HepG2 (cell line): Measurements from ENCODE around the gene QSER1. TPM values are rescaled to one million over a fixed set of nuclear protein-coding genes. Genes with fewer than 3 reads are reported as not detected.
A peak's percentile ranks its signal among the peaks of the same experiment; 100 is the strongest.

Source experiments
- BRF2 ChIP-seq: sonication (generic); formaldehyde crosslinking; IDR thresholded peaks from 2 replicates; pipeline ENCODE4 v1.8.1; 2022; ENCODE audit warnings: mild to moderate bottlenecking, missing genetic modification reagents
- CTCF ChIP-seq: sonication (generic); formaldehyde crosslinking; IDR thresholded peaks from 2 replicates; pipeline ENCODE4 v1.5.0; 2020; ENCODE audit warnings: mild to moderate bottlenecking, missing genetic modification reagents, moderate library complexity
- HOXA3 ChIP-seq: sonication (generic); formaldehyde crosslinking; IDR thresholded peaks from 2 replicates; pipeline ENCODE4 v1.5.0; 2020; ENCODE audit warnings: missing genetic modification reagents
- HOXD1 ChIP-seq: sonication (generic); formaldehyde crosslinking; IDR thresholded peaks from 2 replicates; pipeline ENCODE4 v1.5.0; 2020; ENCODE audit warnings: missing genetic modification reagents
- KMT2B ChIP-seq: IDR thresholded peaks from 2 replicates; pipeline ENCODE4 v1.6.1; 2016; ENCODE audit warnings: missing genetic modification reagents, missing compliant biosample characterization
- MTA1 ChIP-seq: sonication (generic); formaldehyde crosslinking; IDR thresholded peaks from 2 replicates; pipeline ENCODE4 v1.4.0; 2020; ENCODE audit warnings: missing genetic modification reagents, mild to moderate bottlenecking, borderline replicate concordance
- MXD1 ChIP-seq: sonication (generic); formaldehyde crosslinking; IDR thresholded peaks from 2 replicates; pipeline ENCODE4 v1.4.0; 2020; ENCODE audit warnings: mild to moderate bottlenecking, missing genetic modification reagents
- NCOA2 ChIP-seq: sonication (generic); formaldehyde crosslinking; IDR thresholded peaks from 2 replicates; pipeline ENCODE4 v1.8.0; 2022; ENCODE audit warnings: inconsistent platforms
- NFATC3 ChIP-seq: sonication (generic); formaldehyde crosslinking; IDR thresholded peaks from 2 replicates; pipeline ENCODE4 v1.5.1; 2020; ENCODE audit warnings: mild to moderate bottlenecking, missing genetic modification reagents
- NR1H2 ChIP-seq: sonication (generic); formaldehyde crosslinking; IDR thresholded peaks from 2 replicates; pipeline ENCODE4 v1.8.1; 2022; ENCODE audit warnings: low read depth, missing genetic modification reagents, borderline replicate concordance
- SAP130 ChIP-seq: IDR thresholded peaks from 2 replicates; pipeline ENCODE4 v1.6.1; 2016; ENCODE audit warnings: low read depth
- SOX6 ChIP-seq, 2 experiments: fragments of 450-650 bp in 1 of 2; sonication (generic) in 1 of 2; formaldehyde crosslinking in 1 of 2; IDR thresholded peaks; 2 replicates each; pipeline versions ENCODE4 v1.4.0 to v1.6.1; 2017 to 2020; ENCODE audit warnings: antibody characterized with exemption in 1 of 2, mild to moderate bottlenecking in 1 of 2, missing genetic modification reagents in 1 of 2
- TARDBP ChIP-seq: sonication (generic); formaldehyde crosslinking; IDR thresholded peaks from 2 replicates; pipeline ENCODE4 v1.8.0; 2022; ENCODE audit warnings: mild to moderate bottlenecking, missing genetic modification reagents
- ZFAT ChIP-seq: sonication (generic); formaldehyde crosslinking; conservative IDR thresholded peaks from 2 replicates; pipeline ENCODE4 v1.8.1; 2023; ENCODE audit warnings: missing genetic modification reagents, inconsistent platforms
- ZFP36 ChIP-seq: fragments of 150-350 bp; IDR thresholded peaks from 2 replicates; pipeline ENCODE4 v1.6.1; 2018; ENCODE audit warnings: borderline replicate concordance, low read length, low read depth; ENCODE audit not compliant: partially characterized antibody
- ZNF263 ChIP-seq: sonication (generic); formaldehyde crosslinking; IDR thresholded peaks from 2 replicates; pipeline ENCODE4 v1.4.0; 2020; ENCODE audit warnings: missing genetic modification reagents
- ZNF317 ChIP-seq: sonication (generic); formaldehyde crosslinking; IDR thresholded peaks from 2 replicates; pipeline ENCODE4 v1.5.0; 2020; ENCODE audit warnings: mild to moderate bottlenecking, missing genetic modification reagents
- ZNF580 ChIP-seq: IDR thresholded peaks from 2 replicates; pipeline ENCODE4 v1.6.1; 2016; ENCODE audit warnings: low read depth, borderline replicate concordance
- ZNF703 ChIP-seq: sonication (generic); formaldehyde crosslinking; IDR thresholded peaks from 2 replicates; pipeline ENCODE4 v1.5.1; 2020; ENCODE audit warnings: missing genetic modification reagents, mild to moderate bottlenecking, moderate library complexity, borderline replicate concordance
- ZNF710 ChIP-seq: sonication (generic); formaldehyde crosslinking; IDR thresholded peaks from 2 replicates; pipeline ENCODE4 v1.5.0; 2020; ENCODE audit warnings: mild to moderate bottlenecking, missing genetic modification reagents, borderline replicate concordance
- ZNF878 ChIP-seq: sonication (generic); formaldehyde crosslinking; IDR thresholded peaks from 2 replicates; pipeline ENCODE4 v1.8.1; 2023; ENCODE audit warnings: mild to moderate bottlenecking, missing genetic modification reagents, moderate library complexity
- polyA plus RNA-seq, 8 experiments: library from polyadenylated mRNA; depleted of rRNA in 3 of 8; stranded (reverse) in 7 of 8; unstranded in 1 of 8; fragments of >200 nt; fragmentation: Illumina TruSeq in 4 of 8; extraction: Trizol in 4 of 8; gene quantifications; 2 replicates each; pipeline versions ENCODE4 v1.2.1 to v1.2.3, GENCODE V29; 2011 to 2016; ENCODE audit warnings: low read depth in 4 of 8, missing spikeins in 1 of 8, mixed read lengths in 1 of 8; ENCODE audit not compliant: insufficient read depth in 1 of 8
- total RNA-seq, 5 experiments: library from RNA; depleted of rRNA; stranded (reverse); fragments of >200 nt; fragmentation: Illumina TruSeq; extraction: Trizol; gene quantifications; 2 replicates each; pipeline ENCODE4 v1.2.3, GENCODE V29; 2016; ENCODE audit warnings: low read depth in 1 of 5
- TF ChIP-seq, protein P1 (sequence below): IDR thresholded peaks from 2 replicates; pipeline ENCODE4 v1.6.1; 2012; ENCODE audit warnings: inconsistent platforms

Gene QSER1
- total and polyA plus RNA-seq, 2 of the 13 experiments (the other 11 are each of a cell fraction or from before 2014, with no cell fraction given): 8.9 to 17.3 TPM

- TF ChIP-seq BRF2 (CRISPR knock-in tag) (0 out of 2 replicates have a peak, but pooled peaks have one; percentile 33), ZFAT (CRISPR knock-in tag) (no peak; the same call in 1 of the 2 replicates), HOXA3 (CRISPR knock-in tag) (peak; percentile 41; the same call in 1 of the 2 replicates), NCOA2 (CRISPR knock-in tag) (no peak), ZNF878 (CRISPR knock-in tag) (0 out of 2 replicates have a peak, but pooled peaks have one; percentile 30), MXD1 (CRISPR knock-in tag) (peak; percentile 68; the same call in 1 of the 2 replicates), ZNF317 (CRISPR knock-in tag) (peak; percentile 19; the same call in 1 of the 2 replicates), KMT2B (CRISPR knock-in tag) (peak; percentile 47; the same call in 1 of the 2 replicates), ZNF263 (CRISPR knock-in tag) (0 out of 2 replicates have a peak, but pooled peaks have one; percentile 50), ZNF703 (0 out of 2 replicates have a peak, but pooled peaks have one; percentile 40), ZNF710 (peak; percentile 44; the same call in 1 of the 2 replicates), NFATC3 (CRISPR knock-in tag) (no peak), TARDBP (CRISPR knock-in tag) (0 out of 2 replicates have a peak, but pooled peaks have one; percentile 20), CTCF (CRISPR knock-in tag) (peak; percentile 72), SAP130 (CRISPR knock-in tag) (peak; percentile 47; the same call in 1 of the 2 replicates), MTA1 (CRISPR knock-in tag) (peak; percentile 18; the same call in 1 of the 2 replicates), ZNF580 (CRISPR knock-in tag) (peak; percentile 29; the same call in 1 of the 2 replicates), NR1H2 (CRISPR knock-in tag) (peak; percentile 39; the same call in 1 of the 2 replicates), SOX6 (IDR thresholded peaks at IDR 0.05) (no peak), SOX6 (CRISPR knock-in tag; IDR thresholded peaks at IDR 0.05) (0 out of 2 replicates have a peak, but pooled peaks have one; percentile 17), ZFP36 (no peak), HOXD1 (CRISPR knock-in tag) (0 out of 2 replicates have a peak, but pooled peaks have one; percentile 23)
- TF ChIP-seq, protein P1, sequence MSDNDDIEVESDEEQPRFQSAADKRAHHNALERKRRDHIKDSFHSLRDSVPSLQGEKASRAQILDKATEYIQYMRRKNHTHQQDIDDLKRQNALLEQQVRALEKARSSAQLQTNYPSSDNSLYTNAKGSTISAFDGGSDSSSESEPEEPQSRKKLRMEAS: peak; percentile 20; the same call in 1 of the 2 replicates
Measured at GRCh38 chr11:32893343-32894148, 935 bp downstream of the QSER1 start (continued).
